ENCODE results near the gene LACTBL1. TPM values are rescaled to one million over a fixed set of nuclear protein-coding genes. Genes with fewer than 3 reads are reported as not detected.

The LACTBL1 gene, protein sequence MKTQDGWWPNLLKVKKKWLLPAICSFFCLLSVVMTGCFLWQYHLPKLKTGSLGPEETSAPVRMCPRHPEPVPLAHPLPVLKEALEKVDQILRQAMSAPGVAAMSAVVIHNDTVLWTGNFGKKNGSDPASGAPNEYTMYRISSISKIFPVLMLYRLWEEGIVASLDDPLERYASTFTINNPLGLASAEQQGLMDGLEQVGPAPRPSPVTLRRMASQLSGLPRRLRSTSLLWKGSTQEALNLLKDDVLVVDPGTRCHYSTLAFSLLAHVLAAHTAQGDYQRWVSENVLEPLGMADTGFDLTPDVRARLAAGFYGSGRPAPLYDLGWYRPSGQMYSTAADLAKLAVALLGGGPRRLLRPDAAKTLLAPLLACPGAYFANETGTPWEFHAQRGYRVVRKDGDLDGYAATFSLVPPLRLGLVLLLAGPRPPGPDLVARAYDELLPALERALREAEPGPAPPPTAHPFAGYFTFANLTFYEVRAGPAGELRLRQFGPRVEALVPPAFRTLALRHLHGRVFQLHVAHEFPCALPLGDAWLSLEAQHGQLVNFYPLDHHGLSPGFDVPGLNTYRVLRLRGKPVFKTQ
- total RNA-seq (not detected), polyA plus RNA-seq (not detected)
- long read RNA-seq, donor 1, result 0 reads
- long read RNA-seq, donor 2, result 0 reads
- long read RNA-seq, donor 3, result 0 reads

DNA sequence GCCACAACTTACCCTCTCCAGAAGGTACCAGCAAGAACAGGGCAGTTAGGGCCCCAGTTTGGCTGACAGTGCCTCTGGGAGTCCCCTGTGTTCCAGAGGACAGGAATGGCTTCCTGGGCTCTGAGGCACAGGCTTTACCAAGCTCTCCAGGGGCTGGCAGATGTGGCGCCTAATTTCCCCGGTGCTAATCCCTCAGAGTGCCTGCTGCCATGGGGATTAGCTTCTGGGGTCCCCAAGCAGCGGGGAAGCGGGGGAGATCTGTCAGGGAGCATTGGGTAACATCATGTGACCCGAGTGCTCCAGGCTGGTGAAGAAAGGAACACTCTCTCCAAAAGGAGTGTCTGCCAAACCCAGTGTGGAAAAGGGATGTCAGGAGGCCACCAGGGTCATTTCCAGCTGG is at the start of gene LACTBL1:
LACTBL1 (minus strand) TSS at position 107 of the 400 bp plus-strand sequence. CDS start 550 bp downstream, outside the sequence.
- TF ChIP-seq, protein P1, sequence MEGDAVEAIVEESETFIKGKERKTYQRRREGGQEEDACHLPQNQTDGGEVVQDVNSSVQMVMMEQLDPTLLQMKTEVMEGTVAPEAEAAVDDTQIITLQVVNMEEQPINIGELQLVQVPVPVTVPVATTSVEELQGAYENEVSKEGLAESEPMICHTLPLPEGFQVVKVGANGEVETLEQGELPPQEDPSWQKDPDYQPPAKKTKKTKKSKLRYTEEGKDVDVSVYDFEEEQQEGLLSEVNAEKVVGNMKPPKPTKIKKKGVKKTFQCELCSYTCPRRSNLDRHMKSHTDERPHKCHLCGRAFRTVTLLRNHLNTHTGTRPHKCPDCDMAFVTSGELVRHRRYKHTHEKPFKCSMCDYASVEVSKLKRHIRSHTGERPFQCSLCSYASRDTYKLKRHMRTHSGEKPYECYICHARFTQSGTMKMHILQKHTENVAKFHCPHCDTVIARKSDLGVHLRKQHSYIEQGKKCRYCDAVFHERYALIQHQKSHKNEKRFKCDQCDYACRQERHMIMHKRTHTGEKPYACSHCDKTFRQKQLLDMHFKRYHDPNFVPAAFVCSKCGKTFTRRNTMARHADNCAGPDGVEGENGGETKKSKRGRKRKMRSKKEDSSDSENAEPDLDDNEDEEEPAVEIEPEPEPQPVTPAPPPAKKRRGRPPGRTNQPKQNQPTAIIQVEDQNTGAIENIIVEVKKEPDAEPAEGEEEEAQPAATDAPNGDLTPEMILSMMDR (IDR thresholded peaks at IDR 0.05), result no peak
- TF ChIP-seq POLR2A (IDR thresholded peaks at IDR 0.05) (no peak), EP300 (IDR thresholded peaks at IDR 0.05) (no peak)
- H3K27me3 ChIP-seq, result no peaks in the 10 kb centered on the region
- intact Hi-C loops (cut with DNase I), result no loop called here
- H3K4me3 ChIP-seq, result no peak within 1 kb of the TSS
- WGBS, 3 donors, result 83 to 91% (median 90%) methylated on average over 5 of the region's 5 CpGs
- H3K9me3 ChIP-seq, result no peaks in the 10 kb centered on the region
- no peaks in the 10 kb centered on the region for H3K4me1 ChIP-seq (ENCODE audit: insufficient read depth)
- DNase-seq, result no peak
- no peaks in the 10 kb centered on the region for H3K36me3 ChIP-seq
- H3K27ac ChIP-seq, result no peak within 1 kb of the TSS

DNA sequence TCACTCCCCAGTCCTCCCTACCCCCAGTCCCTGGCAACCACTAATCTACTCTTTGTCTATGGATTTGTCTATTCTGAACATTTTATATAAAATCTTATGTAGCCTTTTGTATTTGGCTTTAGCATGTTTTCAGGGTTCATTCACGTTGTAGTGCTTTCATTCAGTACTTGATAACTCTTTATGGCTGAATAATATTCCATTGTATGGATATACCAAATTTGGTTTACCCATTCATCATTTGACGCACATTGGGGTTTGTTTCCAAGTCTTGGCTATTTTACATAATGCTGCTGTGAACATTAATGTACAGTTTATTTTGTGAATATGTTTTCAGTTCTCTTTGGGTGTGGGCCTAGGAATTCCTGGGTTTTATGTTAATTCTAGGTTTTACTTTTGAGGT is 49.2 kb upstream of the LACTBL1 start:
- Histone ChIP-seq H3K4me1 (ENCODE audit: insufficient read depth) (peaks cover 10% of the 10 kb centered on the region), H3K9me3 (no peaks in the 10 kb centered on the region), H3K27me3 (no peaks in the 10 kb centered on the region), H3K36me3 (no peaks in the 10 kb centered on the region), H3K4me3 (no peak overlapping the region), H3K27ac (no peak overlapping the region)
- 80 to 88% (median 84%) methylated on average over 2 of the region's 2 CpGs for WGBS, 3 donors
- DNase-seq, result no peak
- no peak for TF ChIP-seq POLR2A (IDR thresholded peaks at IDR 0.05)
- no peak for TF ChIP-seq EP300 (IDR thresholded peaks at IDR 0.05)
- TF ChIP-seq, protein P1 (IDR thresholded peaks at IDR 0.05), result no peak
- intact Hi-C loops (cut with DNase I), result no loop called here

DNA sequence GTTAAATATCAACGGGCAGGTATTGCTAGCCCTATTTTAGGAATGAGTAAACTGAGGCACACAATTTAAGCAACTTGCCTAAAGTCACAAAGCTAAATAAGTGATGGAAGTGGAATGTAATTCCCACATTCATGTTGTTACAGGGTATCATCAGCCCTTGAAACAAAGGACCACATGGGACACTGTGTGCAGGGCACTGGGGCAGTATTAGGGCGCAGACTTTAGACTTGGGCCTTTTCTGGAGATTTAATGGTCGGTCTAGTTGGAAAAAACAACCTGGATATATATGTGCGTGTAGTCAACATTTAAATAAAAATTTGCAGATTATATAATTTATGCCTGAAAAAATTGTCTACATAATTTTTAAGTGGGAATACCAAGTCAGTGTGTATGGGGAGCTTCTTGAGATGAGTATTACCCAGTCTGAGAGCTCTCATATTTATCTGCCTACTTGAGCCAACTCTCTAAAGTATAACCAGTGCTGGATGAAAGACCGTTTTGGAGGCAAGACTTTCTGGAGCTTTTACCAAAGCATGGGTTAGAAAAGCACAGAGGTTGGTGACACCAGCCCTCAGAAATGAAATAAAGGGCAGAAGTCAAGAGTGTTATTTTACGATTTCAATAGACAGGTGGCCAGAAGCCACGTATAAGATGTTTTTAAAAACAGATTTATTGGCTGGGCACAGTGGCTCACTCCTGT is 48.2 kb upstream of the LACTBL1 start:
- TF ChIP-seq, protein P1 (IDR thresholded peaks at IDR 0.05), result no peak
- TF ChIP-seq POLR2A (IDR thresholded peaks at IDR 0.05) (no peak), EP300 (IDR thresholded peaks at IDR 0.05) (no peak)
- H3K9me3 ChIP-seq, result no peaks in the 10 kb centered on the region
- WGBS, 3 donors, result 27 to 34% (median 27%) methylated on average over 7 of the region's 7 CpGs
- H3K4me3 ChIP-seq, result peak overlapping the region; percentile 72
- H3K36me3 ChIP-seq, result no peaks in the 10 kb centered on the region
- no peaks in the 10 kb centered on the region for H3K27me3 ChIP-seq
- intact Hi-C loops (cut with DNase I), result no loop called here
- H3K4me1 ChIP-seq (ENCODE audit: insufficient read depth), result peaks cover 7% of the 10 kb centered on the region
- no peak overlapping the region for H3K27ac ChIP-seq
- DNase-seq, result no peak

DNA sequence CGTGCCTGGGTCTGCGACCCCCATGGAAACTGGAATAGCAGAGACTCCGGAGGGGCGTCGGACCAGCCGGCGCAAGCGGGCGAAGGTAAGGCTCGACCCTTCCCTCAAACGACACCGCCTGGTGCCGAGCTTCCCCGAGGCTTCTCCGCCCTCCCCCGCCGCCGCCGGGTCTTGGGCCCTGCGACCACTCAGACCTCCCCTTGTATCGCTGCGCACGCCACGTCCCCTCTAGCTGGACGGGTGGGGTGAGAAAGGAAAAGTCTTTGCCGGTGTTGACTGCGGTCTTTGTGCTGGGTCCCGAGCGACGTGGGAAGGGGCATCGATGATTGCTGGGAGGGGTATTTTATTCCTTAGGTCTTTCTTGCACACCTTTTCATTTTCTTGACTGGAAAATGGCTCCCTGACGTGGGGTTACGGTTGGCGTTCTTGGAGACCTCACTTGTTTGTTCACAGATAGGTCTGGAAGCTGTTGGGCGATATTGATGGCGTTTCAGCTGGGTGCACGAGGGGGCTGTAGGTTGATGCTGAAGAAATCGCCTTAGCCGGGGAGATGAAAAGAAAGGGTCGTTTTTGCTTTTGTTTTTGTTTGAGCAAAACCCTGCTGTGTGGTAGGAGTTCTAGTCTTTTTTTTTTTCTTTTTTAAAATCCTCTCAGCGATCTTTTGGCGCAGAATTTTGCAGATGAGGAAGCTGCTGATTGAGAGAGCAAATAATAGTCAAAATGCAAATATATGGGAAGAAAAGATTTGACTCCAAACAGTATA is 47.4 kb upstream of the LACTBL1 start:
- Histone ChIP-seq H3K36me3 (no peaks in the 10 kb centered on the region), H3K27ac (peak overlapping the region; percentile 90 to 92), H3K27me3 (no peaks in the 10 kb centered on the region), H3K4me3 (peak overlapping the region; percentile 72), H3K9me3 (no peaks in the 10 kb centered on the region), H3K4me1 (ENCODE audit: insufficient read depth) (peaks cover 4% of the 10 kb centered on the region)
- intact Hi-C loops (cut with DNase I), result no loop called here
- no peak for TF ChIP-seq POLR2A (IDR thresholded peaks at IDR 0.05)
- TF ChIP-seq EP300 (IDR thresholded peaks at IDR 0.05), result no peak
- WGBS, 3 donors, result 0% methylated on average over 27 to 42 of the region's 42 CpGs
- peak in 4 of 5 donors; percentile 15 to 60 (median 35) for DNase-seq

Measured in ovary (tissue), 10 donors.